Urothelium cell line (cell line): ENCODE data around the gene SYNE3.
A peak's percentile ranks its signal among the peaks of the same experiment; 100 is the strongest.

ENCODE experiments used
- DNase-seq: peaks from one replicate; pipeline ENCODE4 v3.0.0; 2011; ENCODE audit warnings: low spot score, mixed read lengths
- FAIRE-seq: peaks from 2 replicates; lab custom pipeline; 2011; peaks lifted over from hg19 to GRCh38; lab: Jason Lieb, UNC

Gene SYNE3

GRCh38 chr14:95509495-95509894, 7.0 kb downstream of the SYNE3 start:
- FAIRE-seq (no peak), DNase-seq (no peak)

- FAIRE-seq (no peak), DNase-seq (no peak)
Measured at GRCh38 chr14:95508377-95508776, 8.1 kb downstream of the SYNE3 start.

- FAIRE-seq: no peak
- peak; percentile 76 for DNase-seq
Measured at GRCh38 chr14:95507701-95508103, 8.7 kb downstream of the SYNE3 start.

GRCh38 chr14:95507174-95507573, 9.3 kb downstream of the SYNE3 start:
- peak; percentile 72 for DNase-seq

GRCh38 chr14:95505030-95505589, 11.3 kb downstream of the SYNE3 start:
- FAIRE-seq (no peak), DNase-seq (no peak)

More at GRCh38 chr14:95507174-95507573, 9.3 kb downstream of the SYNE3 start:
- FAIRE-seq: no peak

GRCh38 chr14:95504135-95505029, 12.1 kb downstream of the SYNE3 start:
- FAIRE-seq (no peak), DNase-seq (no peak)

- DNase-seq (no peak), FAIRE-seq (no peak)
Measured at GRCh38 chr14:95503365-95504134, 12.9 kb downstream of the SYNE3 start.

GRCh38 chr14:95502381-95502950, 14.0 kb downstream of the SYNE3 start:
- DNase-seq (no peak), FAIRE-seq (no peak)

- no peak for FAIRE-seq
- DNase-seq: no peak
Measured at GRCh38 chr14:95500772-95501401, 15.6 kb downstream of the SYNE3 start.

GRCh38 chr14:95500201-95500681, 16.2 kb downstream of the SYNE3 start:
- FAIRE-seq: no peak

GRCh38 chr14:95499354-95499750, 17.1 kb downstream of the SYNE3 start:
- DNase-seq (no peak), FAIRE-seq (no peak)

More at GRCh38 chr14:95500201-95500681, 16.2 kb downstream of the SYNE3 start:
- DNase-seq: no peak

GRCh38 chr14:95498622-95499353, 17.7 kb downstream of the SYNE3 start:
- no peak for DNase-seq
- FAIRE-seq: no peak

GRCh38 chr14:95497561-95498011, 18.9 kb downstream of the SYNE3 start:
- DNase-seq: no peak
- no peak for FAIRE-seq

GRCh38 chr14:95496690-95497259, 19.7 kb downstream of the SYNE3 start:
- FAIRE-seq (no peak), DNase-seq (no peak)

- FAIRE-seq (no peak), DNase-seq (no peak)
Measured at GRCh38 chr14:95496111-95496681, 20.3 kb downstream of the SYNE3 start.

- no peak for DNase-seq
Measured at GRCh38 chr14:95495538-95496025, 20.9 kb downstream of the SYNE3 start.

GRCh38 chr14:95495076-95495475, 21.4 kb downstream of the SYNE3 start:
- no peak for FAIRE-seq

More at GRCh38 chr14:95495538-95496025, 20.9 kb downstream of the SYNE3 start:
- FAIRE-seq: no peak

GRCh38 chr14:95494456-95494855, 22.0 kb downstream of the SYNE3 start:
- FAIRE-seq: no peak
- no peak for DNase-seq

More at GRCh38 chr14:95495076-95495475, 21.4 kb downstream of the SYNE3 start:
- DNase-seq: no peak

GRCh38 chr14:95493976-95494375, 22.5 kb downstream of the SYNE3 start:
- FAIRE-seq (no peak), DNase-seq (no peak)
